WERI-Rb-1 (cell line): Measurements from ENCODE around the gene ADAM33.

Experiments used
- DNase-seq: peaks from one replicate; pipeline ENCODE4 v3.0.0-alpha.2; 2020
- H3K27ac ChIP-seq: fragments of 250-450 bp; sonication (Bioruptor Pico); 2 replicates; pipeline ENCODE4 v1.5.1; 2020; ENCODE audit warnings: mild to moderate bottlenecking, moderate library complexity
- H3K27me3 ChIP-seq: fragments of 250-450 bp; sonication (Bioruptor Pico); 2 replicates; pipeline ENCODE4 v1.5.1; 2021; ENCODE audit warnings: mild to moderate bottlenecking, low read depth, moderate library complexity; ENCODE audit not compliant: insufficient read depth, severe bottlenecking
- H3K36me3 ChIP-seq: fragments of 250-450 bp; sonication (Bioruptor Pico); 2 replicates; pipeline ENCODE4 v1.5.1; 2020; ENCODE audit warnings: mild to moderate bottlenecking, moderate library complexity
- H3K4me3 ChIP-seq: 2 replicates; pipeline ENCODE4 v1.5.1; 2011; ENCODE audit warnings: low read depth, mild to moderate bottlenecking, control low read depth, low read length
- H3K9me3 ChIP-seq: fragments of 250-450 bp; sonication (Bioruptor Pico); 2 replicates; pipeline ENCODE4 v1.5.1; 2021; ENCODE audit warnings: mild to moderate bottlenecking, moderate library complexity; ENCODE audit not compliant: severe bottlenecking
- TF ChIP-seq, protein P1 (sequence below): IDR thresholded peaks from 2 replicates; pipeline ENCODE4 v1.5.1; 2011; ENCODE audit warnings: low read depth, mild to moderate bottlenecking, control low read depth, inconsistent platforms, low read length

ADAM33 gene

DNA sequence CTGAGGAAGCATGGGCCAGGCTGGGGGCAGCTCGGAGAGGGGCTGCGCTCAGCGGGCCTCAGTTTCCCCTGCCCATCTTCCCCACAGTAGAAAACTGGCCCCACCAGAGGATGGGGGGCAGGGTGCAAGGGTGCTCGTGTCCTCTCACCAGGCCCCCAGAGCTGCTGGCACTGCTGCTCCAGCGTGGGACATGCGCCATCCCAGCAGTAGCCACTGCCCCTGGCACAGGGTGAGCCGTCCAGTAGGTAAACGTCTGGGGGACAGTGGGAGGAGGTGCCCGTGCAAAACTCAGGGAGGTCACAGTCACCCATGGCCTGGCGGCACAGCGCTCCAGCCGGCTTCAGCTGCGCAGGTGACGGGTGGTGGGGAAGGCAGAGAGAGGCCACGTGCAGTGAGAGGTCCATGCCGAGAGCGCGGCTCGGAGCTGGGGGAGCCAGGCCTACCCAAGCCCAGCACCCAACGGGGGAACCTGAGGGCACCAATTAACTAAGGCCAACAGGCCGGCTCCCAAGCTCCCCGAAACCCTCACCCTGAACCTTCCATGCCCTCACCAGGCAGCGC is 9.7 kb downstream of the ADAM33 start:
- H3K27ac ChIP-seq: no peak overlapping the region
- TF ChIP-seq, protein P1, sequence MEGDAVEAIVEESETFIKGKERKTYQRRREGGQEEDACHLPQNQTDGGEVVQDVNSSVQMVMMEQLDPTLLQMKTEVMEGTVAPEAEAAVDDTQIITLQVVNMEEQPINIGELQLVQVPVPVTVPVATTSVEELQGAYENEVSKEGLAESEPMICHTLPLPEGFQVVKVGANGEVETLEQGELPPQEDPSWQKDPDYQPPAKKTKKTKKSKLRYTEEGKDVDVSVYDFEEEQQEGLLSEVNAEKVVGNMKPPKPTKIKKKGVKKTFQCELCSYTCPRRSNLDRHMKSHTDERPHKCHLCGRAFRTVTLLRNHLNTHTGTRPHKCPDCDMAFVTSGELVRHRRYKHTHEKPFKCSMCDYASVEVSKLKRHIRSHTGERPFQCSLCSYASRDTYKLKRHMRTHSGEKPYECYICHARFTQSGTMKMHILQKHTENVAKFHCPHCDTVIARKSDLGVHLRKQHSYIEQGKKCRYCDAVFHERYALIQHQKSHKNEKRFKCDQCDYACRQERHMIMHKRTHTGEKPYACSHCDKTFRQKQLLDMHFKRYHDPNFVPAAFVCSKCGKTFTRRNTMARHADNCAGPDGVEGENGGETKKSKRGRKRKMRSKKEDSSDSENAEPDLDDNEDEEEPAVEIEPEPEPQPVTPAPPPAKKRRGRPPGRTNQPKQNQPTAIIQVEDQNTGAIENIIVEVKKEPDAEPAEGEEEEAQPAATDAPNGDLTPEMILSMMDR: no peak
- DNase-seq: no peak
- H3K36me3 ChIP-seq: no peaks in the 10 kb centered on the region
- no peak overlapping the region for H3K4me3 ChIP-seq
- H3K9me3 ChIP-seq: no peaks in the 10 kb centered on the region
- H3K27me3 ChIP-seq: peaks cover 45% of the 10 kb centered on the region

DNA sequence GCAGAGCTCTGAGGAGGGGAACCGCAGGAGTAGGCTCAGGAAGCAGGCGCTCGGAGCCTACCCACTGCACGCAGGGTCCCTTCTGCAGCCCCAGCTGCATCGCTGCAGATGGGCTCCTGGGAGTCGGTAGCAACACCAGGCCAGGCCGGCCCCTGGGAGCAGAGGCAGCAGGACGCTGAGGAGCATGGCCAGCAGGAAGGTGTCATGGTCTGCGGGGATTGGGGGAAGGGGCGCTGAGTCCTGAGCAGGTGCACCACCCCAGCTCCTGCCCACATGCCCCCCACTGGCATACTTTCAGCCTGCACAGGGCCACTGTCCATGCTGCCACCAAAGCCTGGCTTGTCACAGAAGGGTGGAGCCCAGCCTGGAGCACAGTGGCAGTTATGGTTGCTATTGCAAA is 10.9 kb downstream of the ADAM33 start:
- Histone ChIP-seq H3K4me3 (no peak overlapping the region), H3K36me3 (no peaks in the 10 kb centered on the region), H3K27ac (no peak overlapping the region), H3K9me3 (no peaks in the 10 kb centered on the region), H3K27me3 (peaks cover 37% of the 10 kb centered on the region)
- TF ChIP-seq, protein P1: no peak
- DNase-seq: no peak

DNA sequence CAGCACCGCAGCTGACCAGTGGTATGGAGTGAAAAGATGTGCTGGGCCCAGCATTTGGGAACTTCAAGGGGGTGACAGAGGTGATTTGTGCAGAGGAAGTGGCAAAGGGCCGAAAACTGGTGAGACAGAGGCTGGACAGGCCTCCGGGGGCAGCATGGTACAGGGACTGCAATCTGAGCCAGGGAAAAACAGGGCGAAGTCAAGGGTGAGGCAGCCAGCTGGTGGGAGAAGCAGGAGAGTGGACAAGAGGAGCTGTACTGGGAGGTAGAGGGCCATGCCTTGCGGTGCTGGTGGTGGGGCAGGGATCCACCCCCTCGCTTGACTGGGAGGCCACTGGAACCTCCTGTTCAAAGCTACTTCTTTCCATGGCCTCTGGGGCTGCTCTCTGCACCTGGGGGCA is 11.3 kb downstream of the ADAM33 start:
- Histone ChIP-seq H3K9me3 (no peaks in the 10 kb centered on the region), H3K27me3 (peaks cover 32% of the 10 kb centered on the region), H3K36me3 (no peaks in the 10 kb centered on the region), H3K27ac (no peak overlapping the region), H3K4me3 (no peak overlapping the region)
- peak; percentile 44 for DNase-seq
- TF ChIP-seq, protein P1: peak; percentile 58

DNA sequence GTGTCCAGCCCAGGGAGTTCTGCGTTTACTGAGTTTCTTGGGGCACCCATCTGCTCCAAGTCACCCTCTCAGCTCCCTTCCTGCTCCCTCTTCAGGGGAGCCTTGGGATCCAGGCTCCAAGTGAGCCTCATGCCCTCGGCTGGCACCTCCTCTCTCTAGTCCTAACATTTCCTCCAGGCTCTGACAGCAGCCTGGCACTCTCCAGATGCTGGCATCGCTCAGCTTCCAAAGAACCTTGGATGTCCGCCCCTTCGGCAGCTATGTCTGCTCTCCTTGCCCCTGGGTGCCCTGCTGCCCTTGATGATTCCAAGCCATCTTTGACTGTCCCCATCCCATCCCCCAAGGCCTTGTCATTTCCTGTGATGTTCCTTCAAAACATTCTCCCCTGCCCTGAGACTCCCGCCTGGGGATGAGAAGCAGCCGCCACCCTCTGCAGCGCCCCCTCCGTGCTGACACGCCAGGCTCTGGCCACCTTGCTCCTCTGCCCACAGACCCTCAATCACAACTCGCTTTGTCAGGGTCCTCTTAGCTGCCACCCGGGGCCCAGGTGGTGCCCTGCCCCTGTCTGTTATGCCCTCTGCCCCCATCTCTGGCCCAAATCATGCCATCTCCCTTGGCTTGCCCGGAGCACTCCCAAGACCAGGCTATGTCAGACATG is 12.0 kb downstream of the ADAM33 start:
- DNase-seq: no peak
- Histone ChIP-seq H3K36me3 (no peaks in the 10 kb centered on the region), H3K4me3 (no peak overlapping the region), H3K27me3 (peaks cover 26% of the 10 kb centered on the region), H3K27ac (no peak overlapping the region), H3K9me3 (no peaks in the 10 kb centered on the region)
- TF ChIP-seq, protein P1: no peak

DNA sequence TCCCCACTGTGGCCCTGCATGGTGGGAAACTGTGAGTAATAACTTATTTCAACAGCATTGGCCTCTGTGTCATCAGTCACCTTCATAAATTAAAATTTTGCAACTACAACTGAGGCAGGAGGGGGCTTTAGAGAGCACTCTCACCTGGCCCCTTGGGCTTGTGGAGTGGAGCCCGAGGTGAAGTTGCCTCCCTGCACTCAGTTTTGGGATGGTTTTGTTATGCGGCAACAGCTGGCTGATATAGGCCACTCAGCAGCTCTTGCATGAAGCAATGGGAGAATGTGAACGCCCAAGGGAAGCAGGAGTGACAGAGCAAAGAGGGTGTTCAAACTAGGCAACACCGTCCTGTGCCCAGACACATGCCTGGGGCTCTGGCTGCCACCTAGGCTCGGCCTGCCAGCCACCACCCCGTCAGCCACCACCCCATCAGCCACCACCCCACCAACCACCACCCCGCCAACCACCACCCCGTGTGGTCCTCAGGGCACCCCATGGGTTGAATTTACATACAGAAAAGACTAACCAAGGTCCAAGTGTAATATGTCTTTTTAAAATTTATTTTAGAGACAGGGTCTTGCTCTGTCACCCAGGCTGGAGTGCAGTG is 14.3 kb downstream of the ADAM33 start:
- DNase-seq: no peak
- TF ChIP-seq, protein P1: no peak
- Histone ChIP-seq H3K36me3 (no peaks in the 10 kb centered on the region), H3K27ac (no peak overlapping the region), H3K9me3 (no peaks in the 10 kb centered on the region), H3K27me3 (peaks cover 7% of the 10 kb centered on the region), H3K4me3 (no peak overlapping the region)
